GM21360 (cell line): Measurements from ENCODE around the gene KNL1.
A peak's percentile ranks its signal among the peaks of the same experiment; 100 is the strongest.
"Not testable (repeated sequence)": the region's sequence is repeated elsewhere in the genome, so short reads cannot be mapped to it uniquely, and the experiment has no call there.

ENCODE experiments used
- ATAC-seq: cut with Tn5 transposase; IDR thresholded peaks from one replicate; pipeline ENCODE4 v1.9.1; 2021; ENCODE audit warnings: mild to moderate bottlenecking, moderate library complexity; ENCODE audit not compliant: unreplicated experiment

The KNL1 gene

DNA sequence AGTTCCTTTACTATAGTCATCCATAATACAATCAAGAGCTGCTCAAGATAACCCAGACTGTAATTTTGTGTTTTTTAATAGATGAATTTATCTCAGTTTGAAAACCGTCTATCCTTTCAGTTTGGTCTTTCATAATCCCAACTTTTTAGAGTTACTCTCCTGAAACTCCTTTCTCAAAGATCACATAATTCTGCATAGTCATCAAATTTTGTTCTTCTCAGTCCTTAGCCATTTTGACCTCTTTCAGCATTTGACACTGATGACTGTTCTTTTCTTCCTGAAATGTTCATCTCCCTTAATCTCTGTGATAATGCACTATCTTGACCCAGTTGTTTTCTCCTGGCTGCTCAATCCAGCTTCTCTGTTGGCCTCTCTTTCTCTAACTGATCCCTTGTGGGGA is 53.5 kb downstream of the KNL1 start:
- no peak for ATAC-seq

- ATAC-seq: no peak
Observed at GRCh38 chr15:40650479-40650878, 56.4 kb downstream of the KNL1 start.

GRCh38 chr15:40660686-40661085 is 66.6 kb downstream of the KNL1 start:
- no peak for ATAC-seq

- ATAC-seq: no peak
Observed at GRCh38 chr15:40664909-40665308, 70.9 kb downstream of the KNL1 start.

DNA sequence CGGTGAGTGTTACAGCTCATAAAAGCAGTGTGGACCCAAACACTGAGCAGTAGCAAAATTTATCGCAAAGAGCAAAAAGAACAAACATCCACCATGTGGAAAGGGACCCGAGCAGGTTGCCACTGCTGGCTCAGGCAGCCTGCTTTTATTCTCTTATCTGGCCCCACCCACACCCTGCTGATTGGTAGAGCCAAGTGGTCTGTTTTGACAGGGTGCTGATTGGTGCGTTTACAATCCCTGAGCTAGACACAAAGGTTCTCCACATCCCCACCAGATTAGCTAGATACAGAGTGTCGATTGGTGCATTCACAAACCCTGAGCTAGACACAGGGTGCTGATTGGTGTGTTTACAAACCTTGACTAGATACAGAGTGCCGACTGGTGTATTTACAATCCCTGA is 82.2 kb downstream of the KNL1 start:
- not testable (repeated sequence) for ATAC-seq

DNA sequence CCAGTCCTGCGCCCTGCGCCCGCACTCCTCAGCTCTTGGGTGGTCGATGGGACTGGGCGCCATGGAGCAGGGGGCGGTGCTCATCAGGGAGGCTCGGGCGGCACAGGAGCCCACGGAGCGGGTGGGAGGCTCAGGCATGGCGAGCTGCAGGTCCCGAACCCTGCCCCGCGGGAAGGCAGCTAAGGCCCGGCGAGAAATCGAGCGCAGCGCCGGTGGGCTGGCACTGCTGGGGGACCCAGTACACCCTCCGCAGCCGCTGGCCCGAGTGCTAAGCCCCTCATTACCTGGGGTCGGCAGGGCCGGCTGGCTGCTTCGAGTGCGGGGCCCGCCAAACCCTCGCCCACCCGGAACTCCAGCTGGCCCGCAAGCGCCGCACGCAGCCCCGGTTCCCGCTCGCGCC is 82.9 kb downstream of the KNL1 start:
- not testable (repeated sequence) for ATAC-seq

GRCh38 chr15:40680151-40680550 is 86.1 kb downstream of the KNL1 start:
- no peak for ATAC-seq

DNA sequence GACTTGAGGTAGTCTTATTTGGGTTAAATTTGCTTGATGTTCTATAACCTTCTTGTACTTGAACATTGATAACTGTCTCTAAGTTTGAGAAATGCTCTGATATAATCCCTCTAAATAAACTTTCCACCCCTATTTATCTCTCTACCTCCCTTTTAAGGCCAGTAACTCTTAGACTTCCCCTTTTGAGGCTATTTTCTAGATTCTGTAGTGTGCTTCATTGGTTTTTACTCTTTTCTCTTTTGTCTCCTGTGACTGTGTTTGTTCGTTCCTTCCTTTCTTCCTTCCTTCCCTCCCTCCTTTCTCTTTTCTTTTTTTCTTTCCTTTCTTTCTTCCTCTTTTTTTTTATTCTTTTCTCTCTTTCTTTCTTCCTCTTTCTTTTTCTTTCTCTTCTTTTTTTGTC is 86.9 kb downstream of the KNL1 start:
- not testable (repeated sequence) for ATAC-seq

DNA sequence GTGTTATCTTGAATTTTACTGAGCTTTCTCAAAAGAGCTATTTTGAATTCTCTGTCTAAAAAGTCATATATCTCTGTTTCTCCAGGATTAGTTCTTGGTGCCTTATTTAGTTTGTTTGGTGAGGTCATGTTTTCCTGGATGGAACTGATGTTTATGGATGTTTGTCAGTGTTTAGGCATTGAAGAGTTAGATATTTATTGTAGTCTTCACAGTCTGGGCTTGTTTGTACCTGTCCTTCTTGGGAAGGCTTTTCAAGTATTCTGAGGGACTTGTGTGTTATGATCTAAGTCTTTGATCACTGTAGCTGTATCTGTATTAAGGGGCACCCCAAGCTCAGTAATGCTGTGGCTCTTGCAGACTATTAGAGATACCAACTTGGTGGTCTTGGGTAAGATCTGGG is 90.3 kb downstream of the KNL1 start:
- no peak for ATAC-seq

DNA sequence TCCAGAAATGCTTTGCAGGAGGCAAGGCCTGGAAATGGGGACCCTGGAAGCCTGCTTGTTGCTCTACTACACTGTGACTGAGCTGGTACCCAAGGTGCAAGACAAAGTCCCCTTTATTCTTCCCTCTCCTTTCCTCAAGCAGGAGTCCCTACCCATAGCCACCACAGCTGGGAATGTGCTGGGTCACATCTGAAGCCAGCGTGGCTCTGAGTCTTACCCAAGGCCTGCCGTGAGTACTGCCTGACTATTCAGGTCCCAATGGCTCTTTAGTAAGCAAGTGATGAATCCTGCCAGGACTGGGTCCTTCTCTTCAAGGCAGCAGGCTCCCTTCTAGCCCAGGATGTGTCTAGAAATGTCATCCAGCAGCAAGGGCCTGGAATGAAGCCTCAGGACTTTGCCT is 91.3 kb downstream of the KNL1 start:
- no peak for ATAC-seq

GRCh38 chr15:40688932-40689799 is 95.1 kb downstream of the KNL1 start:
- ATAC-seq: no peak

- ATAC-seq: no peak
Observed at GRCh38 chr15:40691737-40692136, 97.7 kb downstream of the KNL1 start.

GRCh38 chr15:40693904-40694687 is 100.0 kb downstream of the KNL1 start:
- ATAC-seq: no peak

GRCh38 chr15:40694688-40695468 is 100.8 kb downstream of the KNL1 start, which contains the start of gene RAD51:
Gene RAD51 (plus strand): TSS chr15:40695174. CDS start chr15:40698759, 3,585 bp downstream.
- ATAC-seq: peak; percentile 77

DNA sequence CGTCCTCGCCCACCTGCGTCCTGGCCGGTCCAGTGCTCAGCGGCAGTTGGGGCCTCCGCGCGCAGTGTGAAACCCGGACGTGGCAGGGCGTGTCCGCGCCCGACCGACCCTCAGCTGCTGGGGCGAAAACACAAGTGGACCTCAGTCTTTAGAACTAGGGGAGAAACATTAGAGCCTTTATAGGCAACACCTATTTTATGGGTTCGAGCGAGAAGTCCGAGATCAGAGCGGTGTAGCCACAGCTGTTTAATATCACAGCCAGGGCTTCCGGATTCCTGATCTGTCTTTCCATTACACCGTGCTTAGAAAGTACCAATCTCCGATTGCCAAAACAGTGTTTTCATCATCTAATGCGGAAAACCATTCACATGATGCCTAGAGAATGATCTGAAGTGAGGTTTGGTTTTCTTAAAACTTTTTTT is 101.4 kb downstream of the KNL1 start:
- peak; percentile 27 for ATAC-seq

GRCh38 chr15:40696228-40696627 is 102.2 kb downstream of the KNL1 start:
- no peak for ATAC-seq

GRCh38 chr15:40697916-40698315 is 103.9 kb downstream of the KNL1 start:
- ATAC-seq: no peak

- no peak for ATAC-seq
Observed at GRCh38 chr15:40702077-40702476, 108.0 kb downstream of the KNL1 start.

DNA sequence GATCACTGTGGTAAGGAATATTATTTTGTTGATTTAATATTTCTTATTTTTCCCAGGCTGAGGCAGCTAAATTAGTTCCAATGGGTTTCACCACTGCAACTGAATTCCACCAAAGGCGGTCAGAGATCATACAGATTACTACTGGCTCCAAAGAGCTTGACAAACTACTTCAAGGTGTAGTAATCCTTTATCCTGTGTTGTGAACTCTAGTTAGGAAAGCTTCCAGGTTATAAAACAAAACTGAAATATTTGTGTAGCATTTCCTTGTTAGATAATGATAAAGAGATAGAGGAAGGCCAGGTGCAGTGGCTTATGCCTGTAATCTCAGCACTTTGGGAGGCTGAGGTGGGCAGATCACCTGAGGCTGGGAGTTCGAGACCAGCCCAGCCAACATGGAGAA is 112.1 kb downstream of the KNL1 start:
- ATAC-seq: no peak
